GM20431 (cell line): ENCODE data around the gene TBC1D30.
"Not testable (repeated sequence)": the region's sequence is repeated elsewhere in the genome, so short reads cannot be mapped to it uniquely, and the experiment has no call there.

Experiments used
- in situ Hi-C: fragments of 300-500 bp; cut with MseI, MboI; formaldehyde crosslinking; loops from one replicate; pipeline ENCODE4 v1.15.0; 2020; ENCODE audit warnings: low sequenced_read_pairs; ENCODE audit not compliant: unreplicated experiment

Gene TBC1D30

DNA sequence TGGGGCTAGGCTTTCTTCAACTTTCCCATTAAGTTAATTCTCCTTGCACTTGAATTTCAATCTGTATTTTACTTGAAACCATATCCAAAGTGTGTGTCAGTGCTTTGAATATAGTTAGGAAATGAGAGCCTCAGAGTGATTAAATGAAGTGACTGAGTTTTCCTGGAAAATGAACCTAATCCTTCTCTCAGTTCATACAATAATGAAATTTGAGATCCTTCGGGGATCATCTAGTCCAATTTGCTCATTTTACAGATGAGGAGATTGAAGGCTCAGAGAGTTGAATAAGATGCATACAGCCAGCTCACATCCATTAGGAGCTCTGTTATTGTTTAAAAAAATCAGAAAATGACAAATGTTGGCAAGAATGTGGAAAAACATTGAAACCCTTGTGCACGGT is 18.3 kb upstream of the TBC1D30 start:
- in situ Hi-C loops, result no loop called here

DNA sequence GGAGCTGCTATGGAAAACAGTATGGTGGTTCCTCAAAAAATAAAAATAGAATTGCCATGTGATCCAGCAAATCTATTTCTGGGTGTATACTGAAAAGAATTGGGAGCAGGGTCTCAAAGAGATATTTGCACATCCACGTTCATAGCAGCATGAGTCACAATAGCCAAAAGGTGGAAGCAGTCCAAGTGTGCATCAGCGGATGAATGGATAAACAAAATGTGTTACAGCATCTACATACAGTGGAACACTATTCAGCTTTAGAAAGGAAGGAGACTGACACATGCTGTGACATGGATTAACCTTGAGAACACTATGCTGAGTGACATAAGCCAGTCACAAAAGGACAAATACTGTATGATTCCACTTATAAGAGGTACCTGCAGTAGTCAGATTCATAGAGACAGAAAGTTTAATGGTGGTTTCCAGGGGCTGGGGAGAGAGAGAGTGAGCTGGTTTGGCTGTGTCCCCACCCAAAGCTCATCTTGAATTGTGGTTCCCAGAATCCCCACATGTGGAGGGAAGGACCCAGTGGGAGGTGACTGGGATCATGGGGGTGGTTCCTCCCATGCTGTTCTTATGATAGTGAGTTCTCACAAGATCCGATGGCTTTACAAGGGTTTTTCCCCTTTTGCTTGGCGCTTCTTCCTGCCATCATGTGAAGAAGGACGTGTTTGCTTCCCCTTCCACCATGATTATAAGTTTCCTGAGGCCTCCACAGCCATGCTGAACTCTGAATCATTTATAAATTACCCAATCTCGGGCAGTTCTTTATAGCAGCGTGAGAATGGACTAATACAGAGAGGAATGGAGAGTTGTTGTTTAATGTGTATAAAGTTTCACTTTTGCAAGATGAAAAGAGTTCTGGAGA is 17.6 kb upstream of the TBC1D30 start:
- in situ Hi-C loops, result no loop called here

GRCh38 chr12:64808110-64808509 is 16.3 kb upstream of the TBC1D30 start:
- in situ Hi-C loops, result no loop called here

DNA sequence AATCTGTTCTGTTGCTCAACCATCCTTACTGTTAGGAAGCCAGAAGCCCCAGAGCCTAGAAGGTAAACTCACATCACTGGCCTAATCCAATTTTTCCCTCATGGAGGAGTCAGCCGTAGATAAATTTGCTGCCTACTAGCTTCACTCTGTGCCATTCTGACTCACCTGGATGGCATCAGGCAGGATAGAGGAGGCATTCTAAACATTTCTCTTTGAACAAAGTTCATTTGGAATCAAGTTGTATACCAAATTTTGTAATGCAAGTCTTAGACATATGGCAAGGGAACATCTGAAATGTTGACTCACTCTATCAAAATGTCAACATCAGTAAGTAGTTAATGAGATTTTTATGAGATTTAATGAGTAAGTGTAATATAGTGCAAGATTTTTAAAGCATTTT is 13.6 kb upstream of the TBC1D30 start:
- in situ Hi-C loops, result no loop called here

- in situ Hi-C loops, result no loop called here
Measured at GRCh38 chr12:64813723-64814122, 10.7 kb upstream of the TBC1D30 start.

- in situ Hi-C loops, result no loop called here
Measured at GRCh38 chr12:64814432-64814831, 10.0 kb upstream of the TBC1D30 start.

DNA sequence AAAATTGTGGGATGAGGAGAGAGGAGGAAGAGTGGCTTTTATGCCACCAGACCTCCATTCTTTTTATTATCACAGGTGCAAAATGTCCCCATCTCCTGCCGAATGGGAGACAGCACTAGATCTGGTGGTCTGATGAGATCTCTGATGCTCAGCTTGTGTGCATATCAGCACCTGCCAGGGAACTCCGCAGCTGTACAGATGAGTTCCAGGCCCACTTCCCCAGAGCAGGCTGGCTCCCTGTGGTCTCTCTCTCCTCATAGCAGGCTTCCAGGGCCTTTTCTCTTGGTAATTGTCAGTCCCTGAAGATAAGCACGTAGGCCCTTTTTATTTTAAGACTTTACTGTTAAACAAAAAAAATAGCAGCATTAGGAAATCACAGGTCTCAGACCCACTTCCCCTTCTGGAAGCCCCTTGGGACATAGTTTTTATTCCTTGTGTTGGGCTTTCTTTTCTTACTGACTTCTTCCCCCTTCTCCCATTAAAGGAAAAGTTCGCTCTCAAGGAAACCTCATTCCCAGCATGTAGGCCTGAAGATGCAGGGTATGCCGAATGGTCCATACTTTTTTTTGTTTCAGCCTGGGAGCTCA is 4.5 kb upstream of the TBC1D30 start:
- in situ Hi-C loops, result no loop called here

GRCh38 chr12:64820593-64820992 is 3.9 kb upstream of the TBC1D30 start:
- in situ Hi-C loops, result no loop called here

- in situ Hi-C loops, result no loop called here
Measured at GRCh38 chr12:64821116-64821630, 3.3 kb upstream of the TBC1D30 start.

DNA sequence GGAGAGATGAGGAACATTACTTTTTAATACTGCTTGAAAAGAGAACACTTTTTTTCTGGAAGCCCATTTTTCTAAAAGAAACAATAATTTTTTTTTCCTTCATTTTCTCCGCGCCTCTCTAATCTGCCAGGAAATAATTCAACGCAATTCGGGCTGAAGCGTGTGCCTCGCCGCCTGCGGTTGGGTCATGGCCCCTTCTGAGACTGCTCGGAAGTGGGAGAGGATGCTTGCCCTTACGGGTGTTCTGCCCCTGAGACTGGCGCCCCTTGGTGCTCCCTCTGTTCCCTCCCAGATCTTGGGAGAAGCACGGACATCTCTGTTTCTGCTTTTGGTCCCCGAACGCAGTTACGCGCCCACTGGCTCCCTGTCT is 332 bp upstream of the TBC1D30 start:
- in situ Hi-C loops, result no loop called here

- in situ Hi-C loops, result no loop called here
Measured at GRCh38 chr12:64825143-64826021, 935 bp downstream of the TBC1D30 start.

DNA sequence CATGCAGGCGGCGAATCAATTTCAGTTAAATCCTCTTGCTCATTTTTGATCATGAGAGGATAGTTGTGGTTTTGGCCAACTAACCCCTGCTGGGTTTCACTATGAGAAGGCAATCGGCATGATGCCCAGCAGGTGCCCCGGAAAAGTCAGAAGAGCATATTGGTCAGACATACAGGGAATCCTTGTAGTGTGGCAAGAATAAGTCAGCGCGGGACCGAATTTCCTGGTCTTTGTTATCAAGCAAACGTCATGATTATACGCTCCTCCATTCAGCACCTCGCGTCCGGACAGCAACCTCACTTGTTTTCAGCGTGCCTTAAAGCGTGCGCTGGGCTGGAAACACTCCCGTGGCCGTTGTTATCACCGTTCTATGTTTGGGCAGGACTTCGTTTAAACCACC is 1.8 kb downstream of the TBC1D30 start:
- in situ Hi-C loops, result no loop called here

- in situ Hi-C loops, result no loop called here
Measured at GRCh38 chr12:64828713-64829112, 4.3 kb downstream of the TBC1D30 start.

- in situ Hi-C loops, result no loop called here
Measured at GRCh38 chr12:64833928-64834327, 9.5 kb downstream of the TBC1D30 start.

DNA sequence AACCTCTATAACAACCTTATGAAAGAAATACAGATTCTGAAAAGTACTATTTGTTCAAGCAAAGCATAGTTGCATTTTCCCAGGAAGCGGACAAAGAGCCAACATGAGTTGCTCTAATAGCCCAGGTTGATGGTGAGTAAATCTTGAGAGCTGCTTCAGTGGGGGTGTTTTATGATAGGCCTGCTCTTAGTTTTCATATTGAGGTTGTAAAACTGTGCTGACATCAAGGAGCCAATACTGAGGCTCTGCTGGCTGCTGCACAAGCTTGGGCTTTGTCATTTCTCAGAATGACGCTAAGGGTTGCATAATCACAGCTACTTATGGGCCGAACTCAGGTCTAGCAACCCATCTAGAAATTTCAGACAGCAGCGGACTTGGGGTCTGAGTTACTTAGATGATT is 11.5 kb downstream of the TBC1D30 start:
- in situ Hi-C loops, result no loop called here

- in situ Hi-C loops, result no loop called here
Measured at GRCh38 chr12:64836856-64837255, 12.4 kb downstream of the TBC1D30 start.

GRCh38 chr12:64837427-64837826 is 13.0 kb downstream of the TBC1D30 start:
- in situ Hi-C loops, result no loop called here

GRCh38 chr12:64840119-64840518 is 15.7 kb downstream of the TBC1D30 start:
- in situ Hi-C loops, result no loop called here

GRCh38 chr12:64840949-64841717 is 16.7 kb downstream of the TBC1D30 start:
- in situ Hi-C loops, result no loop called here

DNA sequence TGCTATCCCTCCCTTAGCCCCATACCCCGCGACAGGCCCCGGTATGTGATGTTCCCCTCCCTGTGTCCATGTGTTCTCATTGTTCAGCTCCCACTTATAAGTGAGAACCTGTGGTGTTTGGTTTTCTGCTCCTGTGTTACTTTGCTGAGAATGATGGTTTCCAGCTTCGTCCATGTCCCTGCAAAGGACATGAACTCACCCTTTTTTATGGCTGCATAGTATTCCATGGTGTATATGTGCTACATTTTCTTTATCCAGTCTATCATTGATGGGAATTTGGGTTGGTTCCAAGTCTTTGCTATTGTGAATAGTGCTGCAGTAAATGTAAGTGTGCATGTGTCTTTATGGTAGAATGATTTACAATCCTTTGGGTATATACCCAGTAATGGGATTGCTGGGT is 24.0 kb downstream of the TBC1D30 start:
- in situ Hi-C loops, result not testable (repeated sequence)
